ENCODE measurements around the gene SGPP1.

DNA sequence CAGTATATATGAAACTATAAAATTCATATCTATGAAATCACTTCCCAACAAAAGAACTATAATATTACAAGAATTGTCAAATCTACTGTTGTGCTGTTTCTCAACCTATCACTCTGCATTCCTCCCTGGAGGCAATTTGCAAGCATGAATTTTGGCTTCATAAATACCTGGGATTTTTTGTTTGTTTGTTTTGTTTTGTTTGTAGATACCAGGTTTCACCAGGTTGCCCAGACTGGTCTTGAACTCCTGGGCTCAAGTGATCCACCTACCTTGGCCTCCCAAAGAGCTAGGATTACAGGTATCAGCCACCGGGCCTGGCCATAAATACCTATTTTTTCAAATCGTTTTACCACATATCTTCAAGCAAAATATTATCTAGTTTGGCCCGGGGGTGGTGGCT lies 38.7 kb downstream of the SGPP1 start:
- no peak for TF ChIP-seq SMC3 (IDR thresholded peaks at IDR 0.05; ENCODE audit: low read depth, low read length)
- TF ChIP-seq, protein P1, sequence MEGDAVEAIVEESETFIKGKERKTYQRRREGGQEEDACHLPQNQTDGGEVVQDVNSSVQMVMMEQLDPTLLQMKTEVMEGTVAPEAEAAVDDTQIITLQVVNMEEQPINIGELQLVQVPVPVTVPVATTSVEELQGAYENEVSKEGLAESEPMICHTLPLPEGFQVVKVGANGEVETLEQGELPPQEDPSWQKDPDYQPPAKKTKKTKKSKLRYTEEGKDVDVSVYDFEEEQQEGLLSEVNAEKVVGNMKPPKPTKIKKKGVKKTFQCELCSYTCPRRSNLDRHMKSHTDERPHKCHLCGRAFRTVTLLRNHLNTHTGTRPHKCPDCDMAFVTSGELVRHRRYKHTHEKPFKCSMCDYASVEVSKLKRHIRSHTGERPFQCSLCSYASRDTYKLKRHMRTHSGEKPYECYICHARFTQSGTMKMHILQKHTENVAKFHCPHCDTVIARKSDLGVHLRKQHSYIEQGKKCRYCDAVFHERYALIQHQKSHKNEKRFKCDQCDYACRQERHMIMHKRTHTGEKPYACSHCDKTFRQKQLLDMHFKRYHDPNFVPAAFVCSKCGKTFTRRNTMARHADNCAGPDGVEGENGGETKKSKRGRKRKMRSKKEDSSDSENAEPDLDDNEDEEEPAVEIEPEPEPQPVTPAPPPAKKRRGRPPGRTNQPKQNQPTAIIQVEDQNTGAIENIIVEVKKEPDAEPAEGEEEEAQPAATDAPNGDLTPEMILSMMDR (conservative IDR thresholded peaks at IDR 0.05; ENCODE audit: low read depth, low read length), result no peak
